NCI-H1694 (cell line): ENCODE results near the gene NUB1.
A peak's percentile ranks its signal among the peaks of the same experiment; 100 is the strongest.
"Not testable (repeated sequence)": the region's sequence is repeated elsewhere in the genome, so short reads cannot be mapped to it uniquely, and the experiment has no call there.

Experiments
- DNase-seq: peaks from one replicate; lab custom pipeline; 2025; lab: John Stamatoyannopoulos, UW

The NUB1 gene

GRCh38 chr7:151341357-151342101 lies at the start of gene NUB1:
Gene NUB1 (plus strand): TSS chr7:151341812. CDS start chr7:151345350, 3,538 bp downstream.
- DNase-seq: peak; percentile 41

- DNase-seq: no peak
Measured at GRCh38 chr7:151292850-151293249, 48.8 kb upstream of the NUB1 start.

- DNase-seq: no peak
Measured at GRCh38 chr7:151296202-151296992, 45.2 kb upstream of the NUB1 start.

- no peak for DNase-seq
Measured at GRCh38 chr7:151298765-151299164, 42.8 kb upstream of the NUB1 start.

GRCh38 chr7:151299530-151299929 lies 42.1 kb upstream of the NUB1 start:
- no peak for DNase-seq

GRCh38 chr7:151299940-151300645 lies 41.5 kb upstream of the NUB1 start:
- no peak for DNase-seq

GRCh38 chr7:151301471-151302462 lies 39.8 kb upstream of the NUB1 start:
- no peak for DNase-seq

- not testable (repeated sequence) for DNase-seq
Measured at GRCh38 chr7:151304251-151304650, 37.4 kb upstream of the NUB1 start.

GRCh38 chr7:151304856-151305255 lies 36.8 kb upstream of the NUB1 start:
- DNase-seq: no peak

- no peak for DNase-seq
Measured at GRCh38 chr7:151306374-151306773, 35.2 kb upstream of the NUB1 start.

- no peak for DNase-seq
Measured at GRCh38 chr7:151306860-151307259, 34.8 kb upstream of the NUB1 start.

GRCh38 chr7:151307536-151307935 lies 34.1 kb upstream of the NUB1 start:
- no peak for DNase-seq

GRCh38 chr7:151308256-151308655 lies 33.4 kb upstream of the NUB1 start:
- DNase-seq: no peak

GRCh38 chr7:151308791-151309190 lies 32.8 kb upstream of the NUB1 start:
- no peak for DNase-seq

GRCh38 chr7:151309311-151309710 lies 32.3 kb upstream of the NUB1 start:
- no peak for DNase-seq

GRCh38 chr7:151310578-151310977 lies 31.0 kb upstream of the NUB1 start:
- peak; percentile 4 for DNase-seq

GRCh38 chr7:151311294-151311864 lies 30.2 kb upstream of the NUB1 start:
- peak; percentile 19 for DNase-seq

- DNase-seq: no peak
Measured at GRCh38 chr7:151312356-151312755, 29.3 kb upstream of the NUB1 start.

- no peak for DNase-seq
Measured at GRCh38 chr7:151312831-151313809, 28.5 kb upstream of the NUB1 start.

- no peak for DNase-seq
Measured at GRCh38 chr7:151313857-151314256, 27.8 kb upstream of the NUB1 start.
